Heart right ventricle (tissue), 16 donors: ENCODE results near the gene GATA6. TPM values are rescaled to one million over a fixed set of nuclear protein-coding genes. Genes with fewer than 3 reads are reported as not detected.
A peak's percentile ranks its signal among the peaks of the same experiment; 100 is the strongest.

ENCODE experiments used
- ATAC-seq, 8 donors: fragments of 200-7000 bp; cut with Tn5 transposase; one replicate each; pipeline ENCODE4 v1.9.1; 2020; ENCODE audit warnings: mild to moderate bottlenecking in 8 of 8, moderate library complexity in 8 of 8, moderate number of reproducible peaks in 1 of 8
- DNase-seq, 2 donors: peaks; one replicate each; pipeline ENCODE4 v3.0.0-alpha.2; 2020
- H3K27ac ChIP-seq, 10 donors: fragments of 200-600 bp; sonication (generic) in 2 of 10; one replicate each; pipeline versions ENCODE4 v1.5.0 to v1.8.0; 2020 to 2022; ENCODE audit warnings: mild to moderate bottlenecking in 3 of 10
- H3K27me3 ChIP-seq, 7 donors: fragments of 200-600 bp; one replicate each; pipeline ENCODE4 v1.8.0; 2021 to 2022; ENCODE audit warnings: mild to moderate bottlenecking in 2 of 7
- H3K36me3 ChIP-seq, 9 donors: fragments of 200-600 bp; sonication (generic) in 1 of 9; one replicate each; pipeline versions ENCODE4 v1.5.0 to v1.8.0; 2020 to 2022; ENCODE audit warnings: mild to moderate bottlenecking in 2 of 9
- H3K4me1 ChIP-seq, 9 donors: fragments of 200-600 bp; sonication (generic) in 1 of 9; one replicate each; pipeline versions ENCODE4 v1.5.0 to v1.8.0; 2020 to 2022; ENCODE audit warnings: mild to moderate bottlenecking in 4 of 9
- H3K4me3 ChIP-seq, 10 donors: fragments of 200-600 bp; sonication (generic) in 2 of 10; one replicate each; pipeline versions ENCODE4 v1.5.0 to v1.8.0; 2020 to 2022; ENCODE audit warnings: mild to moderate bottlenecking in 7 of 10, moderate library complexity in 2 of 10
- H3K9me3 ChIP-seq, 11 donors: fragments of 200-600 bp in 10 of 11; sonication (generic) in 2 of 11; one replicate each; pipeline versions ENCODE4 v1.5.0 to v1.8.0; 2013 to 2022; ENCODE audit warnings: mild to moderate bottlenecking in 2 of 11, control low read depth in 1 of 11, moderate library complexity in 1 of 11
- CTCF ChIP-seq, 9 donors: fragments of 200-600 bp; sonication (generic) in 2 of 9; IDR thresholded peaks; one replicate each; pipeline versions ENCODE4 v1.5.0 to v1.8.0; 2021 to 2022; ENCODE audit warnings: antibody characterized with exemption in 9 of 9, mild to moderate bottlenecking in 5 of 9, moderate library complexity in 1 of 9
- WGBS, 2 donors: extraction: QIAGEN DNeasy Blood & Tissue Kit; methylation state at CpG; one replicate each; pipeline ENCODE4 v1.1.7; 2013; ENCODE audit warnings: inconsistent platforms in 1 of 2; 5-methylcytosine and 5-hydroxymethylcytosine counted together
- intact Hi-C, 10 donors: fragments of 100-400 bp; cut with DNase I; formaldehyde crosslinking; loops; one replicate each; pipeline versions ENCODE4 v1.11.1 to v1.14.2; 2022
- polyA plus RNA-seq, 2 donors: library from polyadenylated mRNA; stranded (reverse); fragments of 200-250 nt; gene quantifications; one replicate each; pipeline ENCODE4 v1.2.3, GENCODE V29; 2013
- total RNA-seq, 10 donors: library from RNA; stranded (reverse); fragmentation: NEBNext Ultra II Directional in 3 of 10; extraction: Animal tissue kit (Norgen Biotek cat#: 25700) in 3 of 10; gene quantifications; one replicate each; pipeline versions ENCODE4 v1.2.1 to v1.2.4, GENCODE V29; 2021 to 2023
- donor health status: Arrhythmogenic right ventricular cardiomyopathy.
- donor health status: ischemic (EF 13 %, LVEDD 7.1; RV severe dilation, severe dysfunction).
- donor health status: healthy with polysubstance abuse.
- donor health status: DM: no; HTN: yes; CAD: no.
- donor health status: DM: no; HTN: no; CAD: no.
- donor health status: ischemic (EF 25% LVEDD 6.9; RV normal size, moderate dysfunction).
- donor health status: ischemic (EF 25% LVEDD 5.7; RV mildly dilated, moderate dysfunction).
- donor health status: healthy.
- donor health status: DM: yes; HTN: yes; CAD: no.
- donor health status: Ischemic cardiomyopathy.
- donor health status: ischemic (EF 35%, LVEDD 5.7; RV mildly dilated, moderate dysfunction).
- donor health status: nonischemic (EF 11% LVEDD 7.7; RV severe dilation, severe dysfunction).
- donor health status: DM: yes; HTN: yes; CAD: no.
- donor health status: PGD.
- donor health status: ischemic (EF 29% LVEDD 5.4; RV normal size, mild dysfunction).
- donor health status: nonischemic (EF 23%, LVEDD 6.1; RV moderate dilation, normal function).

GATA6 gene
- total and polyA plus RNA-seq, 12 donors: 36.7 to 99.5 (median 69.0) TPM

- 60 to 73% methylated on average over 8 of the region's 8 CpGs for WGBS, 2 donors
- Histone ChIP-seq H3K27me3 (peaks cover 0 to 84% (median 51%) of the 10 kb centered on the region in 7 donors), H3K4me3 (peak overlapping the region in 1 of 10 donors; percentile 77), H3K9me3 (no peaks in the 10 kb centered on the region), H3K27ac (peak overlapping the region in 6 of 10 donors; percentile 96 to 100 (median 98)), H3K36me3 (no peaks in the 10 kb centered on the region), H3K4me1 (peaks cover 0 to 46% (median 25%) of the 10 kb centered on the region in 9 donors)
- no peak for TF ChIP-seq CTCF (IDR thresholded peaks at IDR 0.05)
- no peak for ATAC-seq
- intact Hi-C loops: loop anchor here (2.0 to 10.0 kb wide), 11 partner anchors 49 to 541 kb away; no protein-coding TSS in a partner anchor
- no peak for DNase-seq
These were observed 5.8 kb upstream of the GATA6 start for GRCh38 chr18:22163416-22164161.

GRCh38 chr18:22164337-22165048 is 4.9 kb upstream of the GATA6 start:
- H3K4me1 ChIP-seq: peaks cover 0 to 45% (median 32%) of the 10 kb centered on the region in 9 donors
- 40 to 53% methylated on average over 16 of the region's 16 CpGs for WGBS, 2 donors
- intact Hi-C loops: loop anchor here in 9 of 10 donors (5.0 to 10.0 kb wide), 17 partner anchors 48 to 768 kb away; partner anchors contain the start of gene RBBP8 (in 1 of the 9)
- no peaks in the 10 kb centered on the region for H3K36me3 ChIP-seq
- no peak for ATAC-seq
- H3K4me3 ChIP-seq: peak overlapping the region in 9 of 10 donors; percentile 71 to 97 (median 93)
- TF ChIP-seq CTCF (IDR thresholded peaks at IDR 0.05): no peak
- no peak for DNase-seq
- H3K27me3 ChIP-seq: peaks cover 0 to 89% (median 54%) of the 10 kb centered on the region in 7 donors
- H3K9me3 ChIP-seq: no peaks in the 10 kb centered on the region
- H3K27ac ChIP-seq: peak overlapping the region; percentile 92 to 100 (median 98)

GRCh38 chr18:22165049-22165602 is 4.3 kb upstream of the GATA6 start:
- peaks cover 0 to 45% (median 32%) of the 10 kb centered on the region in 9 donors for H3K4me1 ChIP-seq
- H3K4me3 ChIP-seq: peak overlapping the region in 9 of 10 donors; percentile 71 to 97 (median 93)
- peak in 1 of 2 donors; percentile 34 for DNase-seq
- peak overlapping the region; percentile 92 to 100 (median 98) for H3K27ac ChIP-seq
- H3K9me3 ChIP-seq: no peaks in the 10 kb centered on the region
- intact Hi-C loops: loop anchor here in 8 of 10 donors (5.0 to 10.0 kb wide), 15 partner anchors 47 to 767 kb away; partner anchors contain the start of gene RBBP8 (in 1 of the 8)
- peaks cover 0 to 89% (median 54%) of the 10 kb centered on the region in 7 donors for H3K27me3 ChIP-seq
- TF ChIP-seq CTCF (IDR thresholded peaks at IDR 0.05): no peak
- H3K36me3 ChIP-seq: no peaks in the 10 kb centered on the region
- ATAC-seq: no peak
- 9 to 18% methylated on average over 50 of the region's 50 CpGs for WGBS, 2 donors

- no peak for TF ChIP-seq CTCF (IDR thresholded peaks at IDR 0.05)
- Histone ChIP-seq H3K4me3 (peak overlapping the region in 9 of 10 donors; percentile 71 to 97 (median 93)), H3K9me3 (no peaks in the 10 kb centered on the region), H3K27ac (peak overlapping the region; percentile 92 to 100 (median 98)), H3K36me3 (no peaks in the 10 kb centered on the region), H3K4me1 (peaks cover 0 to 45% (median 32%) of the 10 kb centered on the region in 9 donors), H3K27me3 (peaks cover 0 to 94% (median 54%) of the 10 kb centered on the region in 7 donors)
- 7 to 8% methylated on average over 56 to 57 of the region's 57 CpGs for WGBS, 2 donors
- ATAC-seq: no peak
- intact Hi-C loops: loop anchor here in 8 of 10 donors (2.0 to 10.0 kb wide), 16 partner anchors 47 to 767 kb away; partner anchors contain the start of gene RBBP8 (in 1 of the 8)
- no peak for DNase-seq
These were observed 3.8 kb upstream of the GATA6 start for GRCh38 chr18:22165603-22166068.
